ENCODE measurements around the gene PPP6R2.

DNA sequence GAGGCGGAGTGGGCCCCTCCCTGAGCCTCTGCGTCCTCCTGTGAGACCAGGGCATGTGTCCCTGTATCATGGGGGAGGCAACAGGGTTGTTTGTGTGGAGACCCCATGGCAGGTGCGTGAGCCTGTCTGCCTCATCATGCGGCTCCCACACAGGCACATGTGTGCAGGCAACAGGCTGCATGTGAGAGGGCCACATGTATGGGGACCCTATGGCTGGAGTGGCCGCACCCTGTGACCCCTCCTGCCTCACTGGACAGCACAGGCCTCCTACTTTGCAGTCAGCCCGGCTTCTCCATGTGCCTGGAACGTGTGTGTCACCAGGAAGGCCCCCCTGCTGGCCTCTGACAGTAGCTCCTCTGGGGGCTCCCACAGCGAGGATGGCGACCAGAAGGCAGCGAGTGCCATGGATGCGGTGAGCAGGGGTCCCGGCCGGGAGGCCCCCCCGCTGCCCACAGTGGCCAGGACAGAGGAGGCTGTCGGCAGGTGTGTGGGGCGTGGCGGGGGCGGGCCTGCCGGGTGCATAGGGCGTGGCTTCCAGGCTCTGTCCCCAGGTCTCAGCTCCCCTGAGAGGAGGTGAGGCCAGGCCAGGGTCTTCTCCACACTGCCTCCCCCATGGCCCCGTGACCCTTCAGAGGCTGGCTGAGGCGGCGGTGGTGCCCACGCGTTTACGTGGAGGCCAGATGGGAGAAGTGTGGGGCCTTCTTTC, 97.6 kb downstream of the PPP6R2 start:
- TF ChIP-seq HDAC6 (IDR thresholded peaks at IDR 0.05; ENCODE audit: low read depth, low read length) (no peak), TAF1 (IDR thresholded peaks at IDR 0.05; ENCODE audit: low read depth, low read length) (no peak), POLR2A (IDR thresholded peaks at IDR 0.05; ENCODE audit: control extremely low read depth in 1 of 2, low read depth in 2 of 2, low read length in 2 of 2) (no peak), CTCF (IDR thresholded peaks at IDR 0.05; ENCODE audit: control extremely low read depth in 1 of 3, insufficient read depth in 1 of 3, low read depth in 1 of 3, low read length in 3 of 3) (no peak)
